Activated CD4-positive, alpha-beta T cell treated with anti-CD3 and anti-CD28 coated beads, Interleukin-2, amount 10 ng/mL, durations not matched to agents 7 days and 5 days (primary cell): Measurements from ENCODE around the gene ANO6. TPM values are rescaled to one million over a fixed set of nuclear protein-coding genes. Genes with fewer than 3 reads are reported as not detected.
"Not testable (repeated sequence)": the region's sequence is repeated elsewhere in the genome, so short reads cannot be mapped to it uniquely, and the experiment has no call there.

Experiments used
- CTCF ChIA-PET: fragments of 350-600 bp; sonication (Branson Sonifier 250); formaldehyde crosslinking; loops from one replicate; lab custom pipeline; 2021; ENCODE audit warnings: antibody characterized with exemption; lab: Charles Lee
- POLR2A ChIA-PET: fragments of 350-600 bp; sonication (Branson Sonifier 250); formaldehyde crosslinking; loops from one replicate; lab custom pipeline; 2021; ENCODE audit warnings: antibody characterized with exemption; lab: Charles Lee
- DNase-seq: peaks from one replicate; pipeline ENCODE4 v3.0.0-alpha.2; 2020
- H3K27ac Mint-ChIP-seq: one replicate; pipeline ENCODE4 v1.8.0; 2021; ENCODE audit warnings: mild to moderate bottlenecking, moderate library complexity, mixed read lengths
- H3K27me3 Mint-ChIP-seq: one replicate; pipeline ENCODE4 v1.8.0; 2021; ENCODE audit warnings: mixed read lengths
- H3K36me3 Mint-ChIP-seq: one replicate; pipeline ENCODE4 v1.8.0; 2021; ENCODE audit warnings: low read depth, mixed read lengths
- H3K4me1 Mint-ChIP-seq: one replicate; pipeline ENCODE4 v1.8.0; 2021; ENCODE audit warnings: mixed read lengths
- H3K4me3 Mint-ChIP-seq: one replicate; pipeline ENCODE4 v1.8.0; 2021; ENCODE audit warnings: mild to moderate bottlenecking, moderate library complexity, mixed read lengths
- H3K9me3 Mint-ChIP-seq: one replicate; pipeline ENCODE4 v1.8.0; 2021; ENCODE audit warnings: mixed read lengths
- total RNA-seq, 2 experiments: library from RNA; stranded (reverse); gene quantifications; one replicate each; pipeline ENCODE4 v1.2.3, GENCODE V29; 2021

ANO6 gene
- total RNA-seq, 2 experiments from 2014 or later, result 27.3 to 32.0 TPM

DNA sequence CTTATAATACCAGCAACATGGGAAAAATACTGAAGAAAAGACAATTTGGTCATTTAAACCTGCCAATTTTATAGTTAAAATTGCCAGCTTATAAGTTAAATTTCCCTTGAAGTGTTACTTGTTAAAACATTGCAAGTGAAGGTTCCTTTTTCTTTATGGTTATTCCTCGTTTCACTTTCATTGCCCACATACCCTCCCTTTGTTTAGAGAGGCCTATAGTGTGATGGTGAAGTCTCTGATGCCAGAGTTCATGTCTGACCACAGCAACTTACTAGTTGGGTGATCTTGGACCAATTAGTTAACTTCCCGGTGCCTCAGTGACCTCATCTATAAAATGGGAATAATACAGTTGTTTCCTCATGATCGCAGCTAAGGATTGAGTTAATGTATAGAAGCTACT, 173.5 kb downstream of the ANO6 start:
- Mint-ChIP-seq H3K9me3 (peaks cover 4% of the 10 kb centered on the region), H3K4me3 (no peak overlapping the region), H3K27ac (no peak overlapping the region), H3K4me1 (no peaks in the 10 kb centered on the region), H3K36me3 (peaks cover 38% of the 10 kb centered on the region), H3K27me3 (no peaks in the 10 kb centered on the region)
- DNase-seq, result no peak
- ChIA-PET POLR2A (no interaction called here), CTCF (no interaction called here)

DNA sequence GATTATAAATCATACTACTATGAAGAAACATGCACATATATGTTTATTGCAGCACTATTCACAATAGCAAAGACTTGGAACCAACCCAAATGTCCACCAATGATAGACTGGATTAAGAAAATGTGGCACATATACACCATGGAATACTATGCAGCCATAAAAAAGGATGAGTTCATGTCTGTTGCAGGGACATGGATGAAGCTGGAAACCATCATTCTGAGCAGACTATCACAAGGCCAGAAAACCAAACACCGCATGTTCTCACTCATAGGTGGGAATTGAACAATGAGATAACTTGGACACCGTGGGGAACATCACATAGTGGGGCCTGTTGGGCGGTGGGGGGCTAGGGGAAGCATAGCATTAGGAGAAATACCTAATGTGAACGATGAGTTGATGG, 181.6 kb downstream of the ANO6 start:
- CTCF ChIA-PET, H3K4me1 Mint-ChIP-seq, H3K27me3 Mint-ChIP-seq, H3K9me3 Mint-ChIP-seq, DNase-seq, H3K27ac Mint-ChIP-seq, H3K4me3 Mint-ChIP-seq, POLR2A ChIA-PET: not testable (repeated sequence)
- H3K36me3 Mint-ChIP-seq, result peaks cover 17% of the 10 kb centered on the region

DNA sequence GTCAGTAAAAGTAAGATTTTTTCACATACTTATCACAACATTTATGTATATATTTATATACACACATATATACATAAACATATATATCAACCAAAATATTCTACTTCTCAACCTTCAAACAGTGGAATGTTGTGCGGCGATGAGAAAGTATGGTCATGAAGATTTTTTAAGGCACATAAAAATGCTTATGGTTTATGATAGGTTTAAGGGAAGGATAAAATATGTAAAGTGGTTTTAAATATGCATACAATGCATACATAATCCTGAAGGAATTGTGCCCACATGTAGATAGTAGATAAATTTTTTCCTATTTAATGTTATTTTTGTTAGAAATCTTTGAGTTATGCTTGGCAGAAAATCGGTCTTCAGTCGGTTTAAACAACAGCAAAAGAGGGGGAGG, 182.7 kb downstream of the ANO6 start:
- POLR2A ChIA-PET, result interaction anchor here (0.7 kb wide), 1 partner anchor 1398 kb away, joined by 4 read pairs; no protein-coding TSS in a partner anchor
- peaks cover 16% of the 10 kb centered on the region for H3K36me3 Mint-ChIP-seq
- CTCF ChIA-PET, result no interaction called here

DNA sequence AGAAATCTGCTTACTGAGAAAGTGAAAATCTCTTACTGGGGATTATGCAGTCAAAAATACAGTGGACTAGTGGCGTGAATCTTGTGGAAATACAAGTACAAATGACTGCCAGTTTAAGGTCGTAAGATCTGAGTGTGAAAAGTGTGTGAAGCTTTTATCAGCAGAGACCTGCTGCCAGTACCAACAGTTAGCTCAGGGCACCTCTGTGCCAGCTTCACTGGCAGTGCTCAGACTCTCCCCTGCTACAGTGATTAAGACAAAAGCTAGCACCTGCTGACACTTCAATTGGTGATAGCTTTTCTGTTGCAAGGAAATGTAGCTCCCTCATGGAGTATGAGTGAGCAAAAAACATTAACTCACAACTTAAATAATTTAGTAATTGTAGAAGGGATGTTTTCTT, 185.1 kb downstream of the ANO6 start:
- no peaks in the 10 kb centered on the region for H3K4me1 Mint-ChIP-seq
- H3K27ac Mint-ChIP-seq, result no peak overlapping the region
- no peak for DNase-seq
- H3K9me3 Mint-ChIP-seq, result no peaks in the 10 kb centered on the region
- ChIA-PET POLR2A (no interaction called here), CTCF (no interaction called here)
- peaks cover 23% of the 10 kb centered on the region for H3K36me3 Mint-ChIP-seq
- no peaks in the 10 kb centered on the region for H3K27me3 Mint-ChIP-seq
- H3K4me3 Mint-ChIP-seq, result no peak overlapping the region

More for the DNA sequence above, 182.7 kb downstream of the ANO6 start:
- peaks cover 2% of the 10 kb centered on the region for H3K9me3 Mint-ChIP-seq
- DNase-seq, result no peak
- no peaks in the 10 kb centered on the region for H3K4me1 Mint-ChIP-seq
- no peak overlapping the region for H3K27ac Mint-ChIP-seq
- no peaks in the 10 kb centered on the region for H3K27me3 Mint-ChIP-seq
- H3K4me3 Mint-ChIP-seq, result no peak overlapping the region

DNA sequence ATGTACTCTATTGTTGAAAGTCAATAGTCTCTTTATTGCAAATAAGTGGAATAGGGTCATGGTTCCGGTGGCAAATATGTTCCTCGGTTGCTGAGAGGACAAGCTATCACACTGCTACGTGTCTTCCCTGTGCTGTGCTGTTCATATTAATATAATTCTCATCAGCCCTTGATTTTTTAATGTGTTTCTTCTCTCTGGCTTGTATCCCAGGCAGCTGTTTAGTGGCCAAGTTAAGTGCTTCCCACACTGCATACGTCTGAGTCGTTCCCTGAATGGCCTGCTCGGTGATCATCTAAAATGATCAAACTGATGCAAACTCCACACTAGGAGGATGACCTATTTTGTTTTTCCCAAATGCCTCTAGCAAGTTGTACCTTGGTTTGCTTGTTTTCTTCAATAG, 186.4 kb downstream of the ANO6 start:
- ChIA-PET CTCF (no interaction called here), POLR2A (no interaction called here)
- no peak overlapping the region for H3K27ac Mint-ChIP-seq
- no peaks in the 10 kb centered on the region for H3K27me3 Mint-ChIP-seq
- DNase-seq, result no peak
- peaks cover 24% of the 10 kb centered on the region for H3K36me3 Mint-ChIP-seq
- H3K4me3 Mint-ChIP-seq, result no peak overlapping the region
- H3K9me3 Mint-ChIP-seq, result no peaks in the 10 kb centered on the region
- peaks cover 5% of the 10 kb centered on the region for H3K4me1 Mint-ChIP-seq

DNA sequence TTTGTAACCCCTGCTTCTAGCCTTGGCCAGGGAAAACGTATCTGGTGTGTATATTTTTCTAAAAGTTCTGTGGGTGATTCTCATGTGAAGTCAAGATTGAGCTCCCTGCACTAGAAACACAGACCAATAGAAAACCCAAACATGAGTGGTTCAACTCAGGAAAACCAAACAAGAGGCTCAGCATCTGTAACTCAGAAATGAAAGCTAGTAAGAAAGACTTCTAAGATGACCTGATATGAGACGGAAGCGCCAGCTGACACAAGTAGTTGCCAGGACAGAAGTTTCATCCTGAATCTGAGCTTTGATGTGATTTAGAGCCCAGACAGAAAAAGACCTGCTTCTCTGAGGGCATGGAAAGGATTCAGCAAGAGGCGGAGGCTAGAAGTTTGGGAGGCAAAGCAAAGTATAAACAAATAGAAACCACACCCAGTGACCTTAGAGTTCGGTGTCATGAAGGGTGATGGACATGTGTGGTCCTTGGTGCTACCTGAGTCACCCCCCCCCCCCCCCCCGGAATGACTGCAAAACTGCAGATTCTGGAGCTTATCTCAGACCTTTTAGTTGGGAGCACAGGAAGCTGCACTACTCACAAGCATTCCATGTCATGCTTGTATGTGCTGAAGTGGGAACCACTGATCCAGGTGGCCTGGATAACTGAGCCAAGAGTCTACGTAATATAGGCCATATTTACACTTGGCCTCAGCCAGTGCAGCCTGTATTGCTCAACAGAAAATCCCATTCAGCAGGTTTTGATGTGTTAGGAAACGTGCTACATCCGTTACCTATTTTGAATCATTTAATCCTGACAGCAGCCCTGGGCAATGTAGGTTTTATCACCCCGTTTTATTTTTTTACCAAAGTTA, 191.3 kb downstream of the ANO6 start:
- Mint-ChIP-seq H3K4me1 (peaks cover 5% of the 10 kb centered on the region), H3K36me3 (peaks cover 39% of the 10 kb centered on the region), H3K9me3 (no peaks in the 10 kb centered on the region), H3K27me3 (no peaks in the 10 kb centered on the region), H3K27ac (no peak overlapping the region), H3K4me3 (no peak overlapping the region)
- no peak for DNase-seq
- ChIA-PET POLR2A (no interaction called here), CTCF (interaction anchor here (0.8 kb wide), 1 partner anchor 133 kb away, joined by 3 read pairs; no protein-coding TSS in a partner anchor)

DNA sequence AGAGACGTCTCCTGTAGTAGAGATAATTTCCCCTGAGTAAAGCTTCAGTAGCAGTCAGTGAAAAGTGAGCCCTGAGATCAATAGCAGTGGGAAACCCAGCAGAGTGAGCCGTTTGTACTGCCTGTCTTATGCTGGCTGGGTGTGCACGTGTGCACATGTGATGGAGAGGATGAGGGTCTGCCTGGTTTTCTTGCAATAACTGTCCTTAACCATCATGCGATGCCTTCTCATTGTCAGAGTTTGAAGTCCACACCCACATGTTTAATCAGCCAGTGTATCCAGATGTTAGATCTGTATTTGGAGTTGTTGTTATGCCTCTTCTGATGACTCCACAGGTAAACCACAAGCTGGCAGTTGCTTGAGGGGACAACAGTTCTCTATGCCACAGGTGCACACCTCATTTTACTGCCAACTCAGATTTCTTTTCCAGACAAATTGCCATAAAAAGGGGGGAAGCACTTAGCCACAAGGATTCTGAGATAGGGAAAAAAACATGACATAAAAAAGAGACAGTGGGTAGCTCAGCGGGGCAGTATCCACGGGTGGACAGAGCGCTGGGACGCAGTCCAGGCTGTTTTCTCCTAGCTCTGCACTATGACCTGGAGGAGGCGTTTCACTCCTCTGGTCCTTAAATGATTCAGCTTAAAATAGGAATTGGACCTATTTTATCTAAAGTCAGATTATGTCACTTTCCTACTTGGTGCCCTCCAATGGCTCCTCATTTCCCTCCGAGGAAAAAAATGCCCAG, 192.3 kb downstream of the ANO6 start:
- H3K9me3 Mint-ChIP-seq, result no peaks in the 10 kb centered on the region
- H3K27me3 Mint-ChIP-seq, result no peaks in the 10 kb centered on the region
- DNase-seq, result no peak
- no peak overlapping the region for H3K4me3 Mint-ChIP-seq
- H3K27ac Mint-ChIP-seq, result no peak overlapping the region
- CTCF ChIA-PET, result interaction anchor here (1.0 kb wide), 1 partner anchor 16 kb away, joined by 3 read pairs; no protein-coding TSS in a partner anchor
- H3K36me3 Mint-ChIP-seq, result peaks cover 34% of the 10 kb centered on the region
- POLR2A ChIA-PET, result no interaction called here
- H3K4me1 Mint-ChIP-seq, result peaks cover 5% of the 10 kb centered on the region

DNA sequence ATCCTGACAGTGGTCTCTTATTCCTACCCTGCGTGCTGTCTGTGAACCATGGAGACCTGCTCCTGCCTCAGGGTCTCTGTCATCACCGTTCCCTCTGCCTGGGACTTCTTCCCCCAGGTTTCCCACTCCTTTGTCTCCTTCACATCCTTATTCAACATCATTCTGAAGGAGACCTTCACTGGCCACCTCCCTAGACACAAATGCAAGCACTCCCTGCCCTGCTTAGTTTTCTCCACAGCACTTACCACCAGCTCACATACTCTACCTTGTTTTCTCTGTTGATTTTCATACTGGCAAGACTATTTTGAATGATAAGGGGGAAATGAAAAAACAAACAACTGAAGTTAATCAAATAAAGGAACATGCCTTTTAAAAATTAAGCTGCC, 192.8 kb downstream of the ANO6 start:
- no peak for DNase-seq
- H3K36me3 Mint-ChIP-seq, result peaks cover 30% of the 10 kb centered on the region
- H3K9me3 Mint-ChIP-seq, result no peaks in the 10 kb centered on the region
- H3K4me1 Mint-ChIP-seq, result peaks cover 5% of the 10 kb centered on the region
- ChIA-PET POLR2A (no interaction called here), CTCF (interaction anchor here (1.0 kb wide), 1 partner anchor 16 kb away, joined by 3 read pairs; no protein-coding TSS in a partner anchor)
- H3K27me3 Mint-ChIP-seq, result no peaks in the 10 kb centered on the region
- H3K4me3 Mint-ChIP-seq, result no peak overlapping the region
- no peak overlapping the region for H3K27ac Mint-ChIP-seq

DNA sequence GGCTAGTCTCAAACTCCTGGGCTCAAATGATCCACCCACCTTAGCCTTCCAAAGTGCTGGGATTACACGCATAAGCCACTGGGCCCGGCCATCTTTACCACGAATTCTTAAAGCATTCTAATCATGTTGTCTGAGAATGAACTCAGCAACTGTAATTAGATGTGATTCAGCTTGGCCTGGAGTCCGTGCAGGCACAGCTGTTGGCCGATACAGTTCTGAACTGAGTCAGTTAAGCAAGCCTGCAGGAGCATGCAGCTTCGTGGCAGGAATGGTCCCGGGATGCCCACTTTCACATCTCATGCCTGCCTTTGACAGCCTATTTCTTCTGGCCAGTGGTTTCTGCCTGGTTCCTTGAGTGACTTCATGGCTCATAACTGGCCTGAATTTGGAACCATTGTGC, 194.1 kb downstream of the ANO6 start:
- no peak overlapping the region for H3K27ac Mint-ChIP-seq
- CTCF ChIA-PET, result no interaction called here
- POLR2A ChIA-PET, result no interaction called here
- H3K9me3 Mint-ChIP-seq, result no peaks in the 10 kb centered on the region
- peaks cover 5% of the 10 kb centered on the region for H3K4me1 Mint-ChIP-seq
- H3K27me3 Mint-ChIP-seq, result no peaks in the 10 kb centered on the region
- no peak overlapping the region for H3K4me3 Mint-ChIP-seq
- H3K36me3 Mint-ChIP-seq, result peaks cover 26% of the 10 kb centered on the region
- DNase-seq, result no peak

DNA sequence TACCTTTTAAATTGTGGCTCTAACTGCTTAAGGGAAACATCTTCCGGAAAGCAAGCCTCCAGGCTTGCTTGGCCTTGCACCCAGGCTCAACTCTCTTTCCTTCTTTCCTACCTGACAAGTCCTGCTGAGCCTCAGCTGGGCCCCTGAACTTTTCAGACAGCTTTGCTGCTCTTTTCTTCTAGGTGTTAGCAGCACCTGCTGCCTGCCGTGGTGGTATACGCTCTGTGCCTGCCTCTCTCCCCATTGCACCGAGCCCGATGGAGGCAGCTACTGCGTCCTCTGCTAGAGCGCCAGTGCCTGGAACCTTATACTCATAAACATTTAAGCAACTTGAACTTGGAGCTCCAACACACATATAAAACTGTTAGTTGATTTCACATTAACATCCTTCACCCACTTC, 195.7 kb downstream of the ANO6 start:
- H3K4me1 Mint-ChIP-seq, result peaks cover 7% of the 10 kb centered on the region
- CTCF ChIA-PET, result interaction anchor here (1.3 kb wide), 1 partner anchor 10 kb away, joined by 3 read pairs; no protein-coding TSS in a partner anchor

DNA sequence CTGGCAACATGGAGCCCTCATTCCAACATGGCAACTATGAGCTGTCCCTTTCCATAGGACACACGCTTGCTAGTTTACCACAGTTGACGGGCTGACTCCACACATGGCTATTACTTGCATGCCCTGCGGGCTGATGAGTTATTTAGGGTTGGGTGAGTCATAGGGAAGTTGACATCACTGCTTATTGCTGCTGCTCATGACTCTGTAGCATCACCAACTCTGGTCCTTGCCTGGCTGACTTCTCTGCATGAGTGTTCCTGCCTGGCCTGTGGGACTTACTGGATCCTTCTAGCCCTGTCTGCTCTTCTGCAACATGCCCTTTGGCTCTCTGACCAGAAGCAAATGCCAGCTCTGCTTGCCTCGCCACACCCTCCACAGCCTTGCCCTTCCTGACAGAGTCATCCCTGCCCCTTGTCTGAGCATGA, 199.5 kb downstream of the ANO6 start:
- no peak for DNase-seq
- Mint-ChIP-seq H3K4me3 (no peak overlapping the region), H3K36me3 (peaks cover 34% of the 10 kb centered on the region), H3K27me3 (no peaks in the 10 kb centered on the region), H3K27ac (no peak overlapping the region), H3K9me3 (no peaks in the 10 kb centered on the region), H3K4me1 (peaks cover 2% of the 10 kb centered on the region)
- ChIA-PET CTCF (interaction anchor here (0.7 kb wide), 1 partner anchor 306 kb away, joined by 3 read pairs; no protein-coding TSS in a partner anchor), POLR2A (no interaction called here)

More for the DNA sequence above, 195.7 kb downstream of the ANO6 start:
- no peak for DNase-seq
- H3K4me3 Mint-ChIP-seq, result no peak overlapping the region
- POLR2A ChIA-PET, result no interaction called here
- no peak overlapping the region for H3K27ac Mint-ChIP-seq
- no peaks in the 10 kb centered on the region for H3K9me3 Mint-ChIP-seq
- no peaks in the 10 kb centered on the region for H3K27me3 Mint-ChIP-seq
- peaks cover 29% of the 10 kb centered on the region for H3K36me3 Mint-ChIP-seq

DNA sequence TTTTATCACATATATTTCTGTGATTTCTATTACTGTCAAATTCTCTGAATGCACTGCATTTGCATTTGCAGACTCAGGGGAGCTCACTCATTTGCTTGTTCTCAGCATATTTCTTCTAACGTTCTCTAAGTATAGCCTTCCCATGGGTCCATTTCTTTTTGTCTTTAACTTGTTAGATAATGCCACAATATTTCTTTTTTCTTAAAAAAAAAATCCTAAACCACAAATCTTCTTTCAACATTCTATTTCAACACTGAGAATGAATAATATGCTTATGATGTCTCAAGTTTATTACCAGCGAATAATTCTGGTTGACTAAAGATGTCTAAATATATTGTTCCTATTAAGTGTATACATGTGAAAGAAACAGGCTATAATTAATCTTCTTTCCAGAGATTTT, 200.2 kb downstream of the ANO6 start:
- no peak for DNase-seq
- ChIA-PET POLR2A (no interaction called here), CTCF (no interaction called here)
- Mint-ChIP-seq H3K9me3 (no peaks in the 10 kb centered on the region), H3K36me3 (peaks cover 33% of the 10 kb centered on the region), H3K4me1 (peaks cover 2% of the 10 kb centered on the region), H3K4me3 (no peak overlapping the region), H3K27me3 (no peaks in the 10 kb centered on the region), H3K27ac (no peak overlapping the region)

DNA sequence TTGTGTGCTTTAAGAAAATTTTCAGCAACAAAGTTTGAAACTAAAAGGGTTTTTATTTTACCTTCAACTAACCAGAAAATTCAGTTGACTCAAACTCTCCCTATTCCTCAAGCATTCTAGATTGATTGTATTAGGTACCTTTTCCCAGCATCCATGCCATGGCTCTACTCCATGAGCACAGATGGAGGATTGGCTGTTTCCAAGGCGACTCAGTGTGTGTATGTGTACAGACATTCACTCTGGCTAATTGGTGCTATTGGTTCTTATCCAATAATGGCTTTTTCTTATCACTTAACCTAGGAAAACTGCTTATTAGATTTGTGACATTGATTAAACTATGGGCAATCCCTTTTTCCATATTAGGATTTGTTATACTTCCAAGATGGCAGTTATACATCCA, 202.6 kb downstream of the ANO6 start:
- ChIA-PET POLR2A (no interaction called here), CTCF (no interaction called here)
- no peak overlapping the region for H3K27ac Mint-ChIP-seq
- no peaks in the 10 kb centered on the region for H3K27me3 Mint-ChIP-seq
- no peak overlapping the region for H3K4me3 Mint-ChIP-seq
- DNase-seq, result no peak
- no peaks in the 10 kb centered on the region for H3K9me3 Mint-ChIP-seq
- H3K4me1 Mint-ChIP-seq, result peaks cover 2% of the 10 kb centered on the region
- peaks cover 46% of the 10 kb centered on the region for H3K36me3 Mint-ChIP-seq
